ENCODE data around the gene LMCD1. TPM values are rescaled to one million over a fixed set of nuclear protein-coding genes. Genes with fewer than 3 reads are reported as not detected.
"Not testable (repeated sequence)": the region's sequence is repeated elsewhere in the genome, so short reads cannot be mapped to it uniquely, and the experiment has no call there.

Gene LMCD1
- total RNA-seq, 1 experiment from 2014 or later, result 59.6 TPM

- Histone ChIP-seq H3K4me1 (peaks cover 25% of the 10 kb centered on the region), H3K27ac (no peak overlapping the region), H3K27me3 (no peaks in the 10 kb centered on the region), H3K9me3 (replicated peaks) (no peaks in the 10 kb centered on the region), H3K36me3 (peaks cover 23% of the 10 kb centered on the region), H3K4me3 (no peak overlapping the region)
- no peak for DNase-seq
These were observed 75.4 kb downstream of the LMCD1 start for GRCh38 chr3:8576841-8577571.

- Histone ChIP-seq H3K4me1 (peaks cover 37% of the 10 kb centered on the region), H3K27me3 (no peaks in the 10 kb centered on the region), H3K9me3 (replicated peaks) (no peaks in the 10 kb centered on the region), H3K36me3 (peaks cover 10% of the 10 kb centered on the region), H3K27ac (no peak overlapping the region), H3K4me3 (no peak overlapping the region)
- no peak for DNase-seq
These were observed 76.7 kb downstream of the LMCD1 start for GRCh38 chr3:8578282-8578681.

DNA sequence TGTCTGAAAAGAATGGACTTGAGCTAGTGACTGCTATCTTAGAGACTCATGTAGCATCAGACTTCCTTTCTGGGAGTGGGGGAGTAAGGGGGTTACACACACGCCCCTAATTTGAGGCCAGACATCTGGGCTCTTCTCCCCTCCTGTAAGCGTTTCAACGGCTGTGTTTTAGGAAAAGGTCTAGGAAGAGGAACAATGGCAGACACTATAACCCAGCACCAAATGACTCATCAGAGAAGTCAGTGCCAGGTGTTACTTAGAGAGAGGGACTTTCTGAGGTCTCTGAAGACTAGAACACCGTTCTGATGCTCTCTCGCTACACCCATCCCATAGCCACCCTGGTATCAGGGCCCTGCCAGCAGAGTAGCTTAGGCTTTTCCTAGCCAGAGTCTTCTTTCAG lies 77.5 kb downstream of the LMCD1 start:
- Histone ChIP-seq H3K4me3 (no peak overlapping the region), H3K4me1 (peaks cover 41% of the 10 kb centered on the region), H3K27me3 (no peaks in the 10 kb centered on the region), H3K9me3 (replicated peaks) (no peaks in the 10 kb centered on the region), H3K36me3 (peaks cover 8% of the 10 kb centered on the region; the same call in 1 of the 2 replicates), H3K27ac (peak overlapping the region; percentile 33)
- DNase-seq, result peak; percentile 44 to 72

DNA sequence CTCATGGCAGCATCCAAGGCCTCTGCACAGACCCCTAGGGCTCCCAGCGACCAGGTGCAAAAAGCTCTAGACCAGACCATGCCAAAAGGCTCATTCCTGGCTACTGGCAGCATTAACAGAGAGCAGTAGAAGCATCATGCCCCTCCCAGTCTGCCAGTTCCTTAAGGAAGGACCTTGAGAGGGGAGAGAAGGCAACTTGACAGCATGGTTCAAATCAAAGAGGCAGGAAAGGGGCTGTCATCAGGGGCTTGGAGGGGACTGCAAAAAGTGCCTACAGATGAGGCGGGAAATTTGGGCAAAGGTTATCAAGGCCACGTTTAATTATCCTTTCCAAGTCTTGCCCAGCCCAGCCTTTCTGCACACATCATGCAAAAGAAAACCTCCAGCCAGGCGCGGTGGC lies 78.3 kb downstream of the LMCD1 start:
- Histone ChIP-seq H3K36me3 (no peaks in the 10 kb centered on the region; the same call in 1 of the 2 replicates), H3K9me3 (replicated peaks) (no peaks in the 10 kb centered on the region), H3K4me1 (peaks cover 49% of the 10 kb centered on the region), H3K27ac (no peak overlapping the region), H3K4me3 (no peak overlapping the region), H3K27me3 (no peaks in the 10 kb centered on the region)
- DNase-seq, result no peak

GRCh38 chr3:8580434-8580833 lies 78.8 kb downstream of the LMCD1 start:
- not testable (repeated sequence) for H3K36me3 ChIP-seq; H3K27ac ChIP-seq; H3K27me3 ChIP-seq; H3K4me3 ChIP-seq; H3K9me3 ChIP-seq (replicated peaks); DNase-seq
- H3K4me1 ChIP-seq, result peaks cover 53% of the 10 kb centered on the region

DNA sequence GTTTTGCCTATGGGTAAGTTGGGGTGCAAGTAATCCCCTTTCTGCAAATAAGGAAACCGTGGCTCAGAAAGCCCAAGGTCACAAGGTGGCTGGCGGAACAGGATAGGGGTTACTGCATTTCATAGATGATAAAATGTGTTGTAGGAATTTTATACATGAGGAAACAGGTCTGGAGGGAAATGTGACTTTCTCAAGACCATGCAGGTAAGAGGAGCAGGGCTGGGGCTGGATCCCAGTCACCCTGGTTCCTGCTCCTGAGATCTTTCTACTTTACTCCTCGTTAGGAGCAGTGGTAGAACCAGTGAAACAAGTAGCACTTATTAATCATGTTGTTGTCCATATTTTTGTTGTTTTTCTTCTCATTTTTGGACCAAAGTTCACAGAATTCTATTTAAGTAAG lies 79.8 kb downstream of the LMCD1 start:
- Histone ChIP-seq H3K27me3 (no peaks in the 10 kb centered on the region), H3K4me1 (peaks cover 53% of the 10 kb centered on the region), H3K9me3 (replicated peaks) (no peaks in the 10 kb centered on the region; the same call in 1 of the 2 replicates), H3K4me3 (no peak overlapping the region), H3K27ac (peak overlapping the region; percentile 24; the same call in 1 of the 2 replicates), H3K36me3 (no peaks in the 10 kb centered on the region; the same call in 1 of the 2 replicates)
- no peak for DNase-seq

DNA sequence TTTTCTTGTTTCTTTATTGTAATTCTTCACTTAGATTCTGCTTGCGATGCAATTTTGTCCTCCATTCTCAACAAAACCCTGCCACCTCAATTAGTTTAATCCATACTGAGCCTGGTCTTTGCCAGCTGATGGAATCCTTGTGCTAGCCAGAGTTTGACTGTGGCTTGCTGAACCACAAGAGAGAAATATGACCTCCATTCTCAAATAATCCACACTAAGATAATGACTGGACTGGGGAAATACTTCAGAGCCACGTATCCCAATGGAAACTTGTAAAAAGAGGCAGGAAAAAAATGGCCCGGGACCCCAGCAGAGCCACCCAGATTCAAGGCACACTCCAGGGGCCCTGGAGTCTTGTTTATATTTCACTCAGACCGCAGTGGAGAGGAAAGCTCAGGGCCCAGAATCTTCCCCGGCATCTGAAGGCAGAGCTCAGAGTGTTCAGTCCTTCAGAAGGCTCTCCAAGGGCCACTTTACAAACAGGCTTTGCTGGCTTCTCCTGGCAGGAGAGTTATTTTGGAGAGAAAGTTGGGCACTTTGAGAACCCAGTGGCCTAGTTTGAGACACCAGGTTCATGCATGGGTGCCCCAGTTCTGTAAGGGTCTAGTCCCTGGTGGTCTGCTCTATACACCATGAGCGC lies 80.3 kb downstream of the LMCD1 start:
- peak; percentile 54 to 80 for DNase-seq
- H3K9me3 ChIP-seq (replicated peaks), result no peaks in the 10 kb centered on the region; the same call in 1 of the 2 replicates
- H3K27ac ChIP-seq, result peak overlapping the region; percentile 24; the same call in 1 of the 2 replicates
- no peaks in the 10 kb centered on the region for H3K36me3 ChIP-seq
- no peaks in the 10 kb centered on the region for H3K27me3 ChIP-seq
- H3K4me3 ChIP-seq, result no peak overlapping the region
- H3K4me1 ChIP-seq, result peaks cover 53% of the 10 kb centered on the region

- H3K27ac ChIP-seq, result peak overlapping the region; percentile 57
- no peaks in the 10 kb centered on the region for H3K36me3 ChIP-seq
- DNase-seq, result peak; percentile 48 to 68
- no peaks in the 10 kb centered on the region for H3K27me3 ChIP-seq
- no peak overlapping the region for H3K4me3 ChIP-seq
- peaks cover 51% of the 10 kb centered on the region for H3K4me1 ChIP-seq
- H3K9me3 ChIP-seq (replicated peaks), result no peaks in the 10 kb centered on the region; the same call in 1 of the 2 replicates
These were observed 83.0 kb downstream of the LMCD1 start for GRCh38 chr3:8584661-8585060.

DNA sequence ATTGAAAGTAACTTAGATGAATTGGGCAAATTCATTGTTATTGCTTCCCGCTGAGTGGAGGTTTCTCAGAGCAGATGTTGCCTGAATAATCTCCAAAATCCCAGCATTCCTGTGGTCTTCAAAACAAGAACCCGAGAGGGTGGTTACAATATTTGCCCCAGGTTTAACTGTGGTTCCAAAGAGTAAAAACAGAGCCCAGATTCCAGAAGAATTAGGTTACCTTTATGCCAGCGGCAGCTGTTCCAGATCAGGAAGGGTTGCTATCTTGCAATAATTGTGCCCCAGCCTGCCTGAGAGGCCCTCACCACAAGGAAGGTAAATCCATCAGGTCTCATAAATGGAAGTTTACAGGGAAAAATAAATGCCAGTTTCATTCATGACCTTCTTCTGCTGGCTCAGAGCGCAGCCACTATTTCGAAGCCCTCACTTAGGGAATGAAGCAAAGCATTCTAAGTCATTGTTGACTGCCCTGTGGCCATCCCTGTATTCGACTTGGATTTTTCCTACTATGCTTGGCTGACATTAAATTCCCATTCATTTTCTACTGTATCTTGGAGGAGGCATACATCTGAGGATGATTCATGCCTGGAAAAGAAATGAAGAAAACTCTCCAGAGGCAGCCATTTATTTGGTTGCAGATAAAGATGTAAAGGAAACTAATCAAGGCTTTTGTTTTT lies 88.4 kb downstream of the LMCD1 start:
- Histone ChIP-seq H3K27ac (peak overlapping the region; percentile 76), H3K27me3 (no peaks in the 10 kb centered on the region), H3K4me3 (no peak overlapping the region), H3K4me1 (peaks cover 59% of the 10 kb centered on the region), H3K36me3 (no peaks in the 10 kb centered on the region), H3K9me3 (replicated peaks) (no peaks in the 10 kb centered on the region; the same call in 1 of the 2 replicates)
- DNase-seq, result peak; percentile 92 to 98

- Histone ChIP-seq H3K4me3 (no peak overlapping the region), H3K4me1 (peaks cover 86% of the 10 kb centered on the region), H3K36me3 (no peaks in the 10 kb centered on the region), H3K27me3 (no peaks in the 10 kb centered on the region), H3K9me3 (replicated peaks) (no peaks in the 10 kb centered on the region), H3K27ac (peak overlapping the region; percentile 77)
- peak; percentile 99 for DNase-seq
These were observed 91.6 kb downstream of the LMCD1 start for GRCh38 chr3:8593021-8593827.

DNA sequence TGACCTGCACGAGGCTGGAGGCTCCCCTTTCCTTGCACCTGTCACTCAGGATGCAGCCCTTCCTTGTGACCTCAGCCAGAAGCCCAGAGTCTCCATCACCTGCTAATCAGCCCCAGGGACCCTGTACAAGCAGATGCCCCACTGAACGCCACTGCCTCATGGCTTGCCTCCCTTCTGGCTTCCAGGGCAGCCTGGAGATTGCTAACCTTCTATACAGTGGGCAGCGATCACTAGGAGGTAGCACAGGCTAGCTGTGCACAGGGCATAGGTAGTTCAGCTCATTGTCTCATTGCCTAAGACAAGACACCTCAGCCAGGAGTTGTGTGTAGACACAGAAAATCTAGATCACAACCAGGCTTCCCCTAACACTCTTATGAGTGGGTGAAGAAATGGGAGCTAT lies 93.6 kb downstream of the LMCD1 start:
- H3K27me3 ChIP-seq, result no peaks in the 10 kb centered on the region
- peaks cover 83% of the 10 kb centered on the region for H3K4me1 ChIP-seq
- H3K4me3 ChIP-seq, result no peak overlapping the region
- no peaks in the 10 kb centered on the region for H3K9me3 ChIP-seq (replicated peaks)
- DNase-seq, result no peak
- H3K36me3 ChIP-seq, result no peaks in the 10 kb centered on the region
- no peak overlapping the region for H3K27ac ChIP-seq

GRCh38 chr3:8595695-8596115 lies 94.1 kb downstream of the LMCD1 start:
- H3K36me3 ChIP-seq, result no peaks in the 10 kb centered on the region
- DNase-seq, result no peak
- no peaks in the 10 kb centered on the region for H3K27me3 ChIP-seq
- H3K27ac ChIP-seq, result no peak overlapping the region
- no peak overlapping the region for H3K4me3 ChIP-seq
- H3K9me3 ChIP-seq (replicated peaks), result no peaks in the 10 kb centered on the region
- peaks cover 78% of the 10 kb centered on the region for H3K4me1 ChIP-seq

- Histone ChIP-seq H3K4me3 (no peak overlapping the region), H3K27me3 (no peaks in the 10 kb centered on the region), H3K4me1 (peaks cover 69% of the 10 kb centered on the region), H3K36me3 (no peaks in the 10 kb centered on the region), H3K27ac (peak overlapping the region; percentile 21), H3K9me3 (replicated peaks) (no peaks in the 10 kb centered on the region)
- peak; percentile 68 to 85 for DNase-seq
These were observed 94.9 kb downstream of the LMCD1 start for GRCh38 chr3:8596321-8597218.

Data from SJCRH30 (cell line).